SK-N-MC (cell line): ENCODE measurements around the gene GALNT6.

Experiments
- EZH2 ChIP-seq: fragments of 200-600 bp; sonication (generic); IDR thresholded peaks from one replicate; pipeline ENCODE4 v1.6.1; 2017; ENCODE audit warnings: antibody characterized with exemption
- FOXP2 ChIP-seq: optimal IDR thresholded peaks from 2 replicates; pipeline ENCODE3; 2011; ENCODE audit warnings: mild to moderate bottlenecking, moderate library complexity; ENCODE audit not compliant: insufficient read depth; ENCODE audit errors: extremely low read length, control extremely low read depth
- POLR2AphosphoS5 ChIP-seq: IDR thresholded peaks from 2 replicates; pipeline ENCODE4 v1.6.1; 2012; ENCODE audit warnings: mild to moderate bottlenecking, low read depth, low read length, borderline replicate concordance

GRCh38 chr12:51330186-51330585, 61.0 kb downstream of the GALNT6 start:
- TF ChIP-seq EZH2 (no peak), POLR2AphosphoS5 (no peak), FOXP2 (no peak)
